IMR-90 (cell line): ENCODE data around the gene KLHL28. TPM values are rescaled to one million over a fixed set of nuclear protein-coding genes. Genes with fewer than 3 reads are reported as not detected.

Experiments
- ATAC-seq: fragments of 200-7000 bp; cut with Tn5 transposase; 2 replicates; pipeline ENCODE4 v1.9.1; 2020; ENCODE audit warnings: low read depth, mild to moderate bottlenecking, moderate library complexity
- BruUV-seq: library from RNA; stranded (reverse); fragments of 400-500 nt; replicated peaks from 2 replicates; lab custom pipeline; 2021; lab: Mats Ljungman, UMichigan
- CTCF ChIA-PET: fragments of 300-600 bp; formaldehyde crosslinking; extraction: SDS; loops from one replicate; lab custom pipeline; 2021; ENCODE audit warnings: antibody characterized with exemption; lab: Yijun Ruan, JAX
- POLR2A ChIA-PET: fragments of 300-600 bp; sonication (Branson Sonifier 250); formaldehyde crosslinking; loops from one replicate; lab custom pipeline; 2022; ENCODE audit warnings: antibody characterized with exemption; ENCODE audit not compliant: unreplicated experiment; lab: Charles Lee
- DNase-seq: peaks from one replicate; pipeline ENCODE4 v3.0.0; 2013
- H2AFZ ChIP-seq: replicated peaks from 2 replicates; pipeline ENCODE3; 2013; ENCODE audit warnings: low read length, mild to moderate bottlenecking; ENCODE audit not compliant: poor library complexity
- H2AK5ac ChIP-seq: 2 replicates; pipeline ENCODE4 v1.6.1; 2013; ENCODE audit warnings: low read depth, low read length, inconsistent platforms
- H2AK9ac ChIP-seq: replicated peaks from 2 replicates; pipeline ENCODE3; 2013; ENCODE audit warnings: mild to moderate bottlenecking, low read depth, low read length, moderate library complexity; ENCODE audit not compliant: poor library complexity
- H2BK120ac ChIP-seq: 2 replicates; pipeline ENCODE4 v1.6.1; 2013; ENCODE audit warnings: low read depth, low read length, inconsistent platforms
- H2BK15ac ChIP-seq: 3 replicates; pipeline ENCODE4 v1.6.1; 2013; ENCODE audit warnings: low read depth, low read length, inconsistent platforms
- H2BK20ac ChIP-seq: 2 replicates; pipeline ENCODE4 v1.6.1; 2013; ENCODE audit warnings: low read depth, mild to moderate bottlenecking, inconsistent platforms, low read length, moderate library complexity
- H2BK5ac ChIP-seq: 2 replicates; pipeline ENCODE4 v1.6.1; 2013; ENCODE audit warnings: mild to moderate bottlenecking, low read depth, low read length, inconsistent platforms; ENCODE audit not compliant: poor library complexity, severe bottlenecking
- H3K14ac ChIP-seq: replicated peaks from 2 replicates; pipeline ENCODE4 v1.6.1; 2013; ENCODE audit warnings: low read depth, low read length, inconsistent platforms
- H3K18ac ChIP-seq: 2 replicates; pipeline ENCODE4 v1.6.1; 2013; ENCODE audit warnings: low read depth, low read length, control low read depth
- H3K23ac ChIP-seq: 2 replicates; pipeline ENCODE4 v1.6.1; 2013; ENCODE audit warnings: low read depth, low read length, inconsistent platforms
- H3K27ac ChIP-seq: 2 replicates; pipeline ENCODE4 v1.5.1; 2013; ENCODE audit warnings: mild to moderate bottlenecking, control low read depth, low read length; ENCODE audit not compliant: insufficient read depth
- H3K27me3 ChIP-seq: 2 replicates; pipeline ENCODE4 v1.6.1; 2013; ENCODE audit warnings: low read length; ENCODE audit not compliant: control insufficient read depth, insufficient read depth
- H3K36me3 ChIP-seq: 2 replicates; pipeline ENCODE4 v1.6.1; 2013; ENCODE audit warnings: low read length, mixed read lengths; ENCODE audit not compliant: control insufficient read depth, insufficient read depth
- H3K4ac ChIP-seq: 2 replicates; pipeline ENCODE4 v1.6.1; 2013; ENCODE audit warnings: low read depth, low read length, inconsistent platforms
- H3K4me1 ChIP-seq: 2 replicates; pipeline ENCODE4 v1.6.1; 2013; ENCODE audit warnings: low read length, mixed read lengths; ENCODE audit not compliant: control insufficient read depth, insufficient read depth
- H3K4me2 ChIP-seq: 2 replicates; pipeline ENCODE4 v1.6.1; 2013; ENCODE audit warnings: low read depth, mild to moderate bottlenecking, control low read depth, low read length, moderate library complexity
- H3K4me3 ChIP-seq: 2 replicates; pipeline ENCODE4 v1.5.1; 2013; ENCODE audit warnings: low read depth, mild to moderate bottlenecking, control low read depth, low read length, moderate library complexity; ENCODE audit not compliant: insufficient read depth
- H3K56ac ChIP-seq: 2 replicates; pipeline ENCODE4 v1.6.1; 2013; ENCODE audit warnings: low read length, inconsistent platforms; ENCODE audit not compliant: insufficient read depth; ENCODE audit errors: extremely low read depth
- H3K79me1 ChIP-seq, 2 experiments: 2 replicates each; pipeline ENCODE4 v1.6.1; 2013; ENCODE audit warnings: low read length in 2 of 2, inconsistent platforms in 1 of 2, low read depth in 1 of 2
- H3K9ac ChIP-seq: 2 replicates; pipeline ENCODE4 v1.6.1; 2013; ENCODE audit warnings: low read depth, low read length, control low read depth
- H3K9me1 ChIP-seq: 2 replicates; pipeline ENCODE4 v1.6.1; 2013; ENCODE audit warnings: low read length, inconsistent platforms; ENCODE audit not compliant: insufficient read depth
- H3K9me3 ChIP-seq: 2 replicates; pipeline ENCODE4 v1.6.1; 2013; ENCODE audit warnings: low read length; ENCODE audit not compliant: control insufficient read depth, insufficient read depth
- H4K20me1 ChIP-seq: 2 replicates; pipeline ENCODE4 v1.6.1; 2013; ENCODE audit warnings: low read length, inconsistent platforms; ENCODE audit not compliant: insufficient read depth
- H4K5ac ChIP-seq: 2 replicates; pipeline ENCODE4 v1.6.1; 2013; ENCODE audit warnings: mild to moderate bottlenecking, low read depth, low read length, control low read depth
- H4K8ac ChIP-seq, 2 experiments: 2 replicates each; pipeline ENCODE4 v1.6.1; 2013; ENCODE audit warnings: low read depth in 2 of 2, low read length in 2 of 2, control low read depth in 1 of 2, inconsistent platforms in 1 of 2
- H4K91ac ChIP-seq: 2 replicates; pipeline ENCODE4 v1.6.1; 2013; ENCODE audit warnings: low read depth, low read length, inconsistent platforms; ENCODE audit not compliant: insufficient read depth
- CEBPB ChIP-seq: IDR thresholded peaks from 2 replicates; pipeline ENCODE4 v1.6.1; 2012; ENCODE audit warnings: low read depth, low read length, improper control_type of control experiment
- NFE2L2 ChIP-seq: fragments of 150-350 bp; IDR thresholded peaks from 2 replicates; pipeline ENCODE4 v1.6.1; 2016; ENCODE audit warnings: low read depth, mild to moderate bottlenecking, low read length
- WGBS, 2 experiments: methylation state at CpG; one replicate each; pipeline versions ENCODE4 v1.1.5 to v1.1.7; 2013; ENCODE audit warnings: missing lambda C conversion rate in 2 of 2; ENCODE audit not compliant: insufficient read length in 1 of 2; ENCODE audit errors: extremely low coverage in 2 of 2; 5-methylcytosine and 5-hydroxymethylcytosine counted together
- dilution Hi-C: fragments of 300-500 bp; cut with HindIII; formaldehyde crosslinking; loops from one replicate; pipeline ENCODE4 v1.14.3; 2018; ENCODE audit warnings: low sequenced_read_pairs; ENCODE audit not compliant: unreplicated experiment
- in situ Hi-C: fragments of 300-500 bp; cut with MboI; formaldehyde crosslinking; loops from 3 replicates; pipeline ENCODE4 v1.14.3; 2019; ENCODE audit warnings: low sequenced_read_pairs, inconsistent platforms, mixed read lengths
- intact Hi-C: fragments of 100-400 bp; cut with micrococcal nuclease; formaldehyde crosslinking; loops from 2 replicates; pipeline ENCODE4 v1.10.0; 2022
- polyA plus RNA-seq, 3 experiments: library from polyadenylated mRNA; depleted of rRNA; stranded (reverse); fragments of >200 nt; gene quantifications; 2 replicates each; pipeline ENCODE4 v1.2.3, GENCODE V29; 2012; ENCODE audit warnings: low replicate concordance in 1 of 3
- total RNA-seq: library from RNA; depleted of rRNA; stranded (reverse); fragments of >200 nt; gene quantifications from 2 replicates; pipeline ENCODE4 v1.2.3, GENCODE V29; 2012

Gene KLHL28
- total and polyA plus RNA-seq, 2 of the 4 experiments (the other 2 are of a cell fraction), result 2.9 to 7.7 TPM

DNA sequence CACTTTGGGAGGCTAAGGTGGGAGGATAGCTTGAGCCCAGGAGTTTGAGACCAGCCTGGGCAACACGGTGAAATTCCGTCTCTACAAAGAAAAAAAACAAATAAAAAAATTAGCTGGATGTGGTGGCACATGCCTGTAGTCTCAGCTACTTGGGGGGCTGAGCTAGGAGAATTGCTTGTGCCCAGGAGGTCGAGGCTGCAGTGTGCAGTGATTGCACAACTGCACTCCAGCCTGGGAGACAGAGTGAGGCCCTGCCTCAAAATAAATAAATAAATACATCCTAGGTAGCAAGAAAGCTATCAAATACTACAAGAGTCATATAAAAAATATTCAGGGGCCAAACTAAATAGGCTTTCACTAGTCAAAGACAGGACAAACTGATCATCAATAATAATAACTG lies 6.2 kb downstream of the KLHL28 start:
- H4K20me1 ChIP-seq, result peaks cover 14% of the 10 kb centered on the region; the same call in 1 of the 2 replicates
- peaks cover 9 to 46% of the 10 kb centered on the region in 2 experiments for H3K79me1 ChIP-seq
- no TSS peak for BruUV-seq
- H2AK9ac ChIP-seq, result no peak overlapping the region
- 0 out of 2 replicates have a peak, but pooled peaks cover 2% of the 10 kb centered on the region for H3K9me1 ChIP-seq
- H3K4me1 ChIP-seq, result no peaks in the 10 kb centered on the region; the same call in 1 of the 2 replicates
- no peak overlapping the region for H3K4me3 ChIP-seq
- H2BK120ac ChIP-seq, result no peak overlapping the region
- in situ Hi-C loops (no loop called here), intact Hi-C loops (no loop called here), dilution Hi-C loops (no loop called here)
- no peak overlapping the region for H2AFZ ChIP-seq
- H3K4ac ChIP-seq, result no peak overlapping the region
- WGBS, 2 experiments, result 92% methylated on average over 2 of the region's 3 CpGs; no CpG with 5 or more reads in 1 of the 2 experiments
- H4K8ac ChIP-seq, result no peak overlapping the region
- no peak overlapping the region for H3K23ac ChIP-seq
- no peak overlapping the region for H3K18ac ChIP-seq
- no peak overlapping the region for H4K5ac ChIP-seq
- no peak overlapping the region for H2BK20ac ChIP-seq
- no peak overlapping the region for H3K27ac ChIP-seq
- DNase-seq, result no peak
- no peak overlapping the region for H2BK5ac ChIP-seq
- H3K56ac ChIP-seq, result no peak overlapping the region
- no peaks in the 10 kb centered on the region for H3K9me3 ChIP-seq
- no peak overlapping the region for H2AK5ac ChIP-seq
- no peak overlapping the region for H2BK15ac ChIP-seq
- no peak for ATAC-seq
- POLR2A ChIA-PET, result no interaction called here
- CTCF ChIA-PET, result interaction anchor here (0.6 kb wide), 1 partner anchor 148 kb away, joined by 5 read pairs; no protein-coding TSS in a partner anchor
- H3K36me3 ChIP-seq, result peaks cover 2% of the 10 kb centered on the region; the same call in 1 of the 2 replicates
- H4K91ac ChIP-seq, result no peak overlapping the region
- TF ChIP-seq CEBPB (peak; percentile 39; the same call in 1 of the 2 replicates), NFE2L2 (no peak)
- no peak overlapping the region for H3K9ac ChIP-seq
- no peaks in the 10 kb centered on the region for H3K27me3 ChIP-seq
- no peak overlapping the region for H3K14ac ChIP-seq
- no peak overlapping the region for H3K4me2 ChIP-seq
